ENCODE data around the gene NRIP3. TPM values are rescaled to one million over a fixed set of nuclear protein-coding genes. Genes with fewer than 3 reads are reported as not detected.

Gene NRIP3
- total RNA-seq, 1 experiment from 2014 or later = 22.8 TPM

DNA sequence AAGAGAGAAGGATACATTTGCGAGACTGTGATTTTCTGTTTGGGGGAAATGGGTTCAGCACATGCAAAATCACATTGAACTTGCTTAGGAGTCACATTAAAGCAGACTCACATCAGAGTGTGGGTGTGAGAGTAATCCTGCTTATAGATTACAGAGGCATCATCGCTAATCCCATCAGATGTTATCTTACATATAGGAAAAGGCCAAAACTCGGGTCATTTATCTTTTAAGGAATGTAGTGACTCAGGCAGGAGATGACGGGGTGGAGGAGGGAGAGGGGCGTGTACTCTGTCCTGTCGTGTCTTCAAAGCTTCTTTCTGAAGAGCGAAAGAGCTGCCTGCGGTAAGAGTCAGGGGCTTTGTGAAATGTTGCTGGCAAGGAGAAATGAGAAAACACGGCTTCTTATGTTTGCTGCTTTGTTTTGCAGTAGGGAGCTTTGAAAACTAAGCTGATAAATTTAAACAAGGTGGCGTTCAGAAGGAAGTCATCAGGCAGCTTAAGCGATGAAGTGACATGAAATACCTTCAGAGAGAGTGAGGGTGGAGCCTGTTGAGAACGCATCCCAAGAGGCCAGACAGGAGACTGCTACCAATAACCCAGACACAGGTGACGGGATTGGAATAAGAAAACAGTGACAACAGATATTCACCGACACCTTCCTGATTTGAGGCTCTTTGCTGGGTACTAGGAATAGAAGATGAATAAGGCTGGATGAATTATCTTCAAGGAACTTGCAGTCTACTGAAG is 68.9 kb downstream of the NRIP3 start:
- Histone ChIP-seq H3K4me1 (ENCODE audit: control insufficient read depth, insufficient read depth, low read length) (no peaks in the 10 kb centered on the region; the same call in 1 of the 2 replicates), H3K9me3 (ENCODE audit: control insufficient read depth, insufficient read depth, low read depth, low read length) (no peaks in the 10 kb centered on the region), H3K27me3 (ENCODE audit: control insufficient read depth, insufficient read depth, low read length) (no peaks in the 10 kb centered on the region), H3K27ac (ENCODE audit: low read length) (no peak overlapping the region), H3K36me3 (ENCODE audit: control insufficient read depth, insufficient read depth, low read length) (no peaks in the 10 kb centered on the region), H3K4me3 (ENCODE audit: low read depth in 2 of 2, low read length in 2 of 2) (no peak overlapping the region)
- DNase-seq (ENCODE audit: low read depth, low spot score) (no peak), ATAC-seq (no peak)
- no TSS peak for BruUV-seq (replicated peaks)
- POLR2A ChIA-PET = no interaction called here
- no peak for TF ChIP-seq POLR2AphosphoS5 (IDR thresholded peaks at IDR 0.05; ENCODE audit: low read depth, low read length)
- no peak for TF ChIP-seq SIN3A (IDR thresholded peaks at IDR 0.05; ENCODE audit: borderline replicate concordance, insufficient read depth, low read depth, low read length)
- TF ChIP-seq CTCF (IDR thresholded peaks at IDR 0.05) = no peak
- TF ChIP-seq, protein P1, sequence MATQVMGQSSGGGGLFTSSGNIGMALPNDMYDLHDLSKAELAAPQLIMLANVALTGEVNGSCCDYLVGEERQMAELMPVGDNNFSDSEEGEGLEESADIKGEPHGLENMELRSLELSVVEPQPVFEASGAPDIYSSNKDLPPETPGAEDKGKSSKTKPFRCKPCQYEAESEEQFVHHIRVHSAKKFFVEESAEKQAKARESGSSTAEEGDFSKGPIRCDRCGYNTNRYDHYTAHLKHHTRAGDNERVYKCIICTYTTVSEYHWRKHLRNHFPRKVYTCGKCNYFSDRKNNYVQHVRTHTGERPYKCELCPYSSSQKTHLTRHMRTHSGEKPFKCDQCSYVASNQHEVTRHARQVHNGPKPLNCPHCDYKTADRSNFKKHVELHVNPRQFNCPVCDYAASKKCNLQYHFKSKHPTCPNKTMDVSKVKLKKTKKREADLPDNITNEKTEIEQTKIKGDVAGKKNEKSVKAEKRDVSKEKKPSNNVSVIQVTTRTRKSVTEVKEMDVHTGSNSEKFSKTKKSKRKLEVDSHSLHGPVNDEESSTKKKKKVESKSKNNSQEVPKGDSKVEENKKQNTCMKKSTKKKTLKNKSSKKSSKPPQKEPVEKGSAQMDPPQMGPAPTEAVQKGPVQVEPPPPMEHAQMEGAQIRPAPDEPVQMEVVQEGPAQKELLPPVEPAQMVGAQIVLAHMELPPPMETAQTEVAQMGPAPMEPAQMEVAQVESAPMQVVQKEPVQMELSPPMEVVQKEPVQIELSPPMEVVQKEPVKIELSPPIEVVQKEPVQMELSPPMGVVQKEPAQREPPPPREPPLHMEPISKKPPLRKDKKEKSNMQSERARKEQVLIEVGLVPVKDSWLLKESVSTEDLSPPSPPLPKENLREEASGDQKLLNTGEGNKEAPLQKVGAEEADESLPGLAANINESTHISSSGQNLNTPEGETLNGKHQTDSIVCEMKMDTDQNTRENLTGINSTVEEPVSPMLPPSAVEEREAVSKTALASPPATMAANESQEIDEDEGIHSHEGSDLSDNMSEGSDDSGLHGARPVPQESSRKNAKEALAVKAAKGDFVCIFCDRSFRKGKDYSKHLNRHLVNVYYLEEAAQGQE (IDR thresholded peaks at IDR 0.05; ENCODE audit: insufficient read depth in 1 of 2, low read depth in 2 of 2, low read length in 1 of 2) = no peak
- intact Hi-C loops (cut with micrococcal nuclease; ENCODE audit: unreplicated experiment) (no loop called here), in situ Hi-C loops (cut with HindIII; ENCODE audit: low pct_unique_long_range_greater_than_20kb, low sequenced_read_pairs) (no loop called here)
- CTCF ChIA-PET = interaction anchor here (0.9 to 1.2 kb wide), 2 partner anchors 21 to 25 kb away, joined by 3 read pairs; no protein-coding TSS in a partner anchor

GRCh38 chr11:8933931-8934330 is 69.9 kb downstream of the NRIP3 start:
- TF ChIP-seq, protein P1 (IDR thresholded peaks at IDR 0.05; ENCODE audit: insufficient read depth in 1 of 2, low read depth in 2 of 2, low read length in 1 of 2) = no peak
- no peak for TF ChIP-seq SIN3A (IDR thresholded peaks at IDR 0.05; ENCODE audit: borderline replicate concordance, insufficient read depth, low read depth, low read length)
- TF ChIP-seq POLR2AphosphoS5 (IDR thresholded peaks at IDR 0.05; ENCODE audit: low read depth, low read length) = no peak
- TF ChIP-seq TCF7L2 (IDR thresholded peaks at IDR 0.05; ENCODE audit: low read depth, low read length) = no peak
- TF ChIP-seq CTCF (IDR thresholded peaks at IDR 0.05) = no peak
- in situ Hi-C loops (cut with HindIII; ENCODE audit: low pct_unique_long_range_greater_than_20kb, low sequenced_read_pairs) = no loop called here
- H3K27me3 ChIP-seq (ENCODE audit: control insufficient read depth, insufficient read depth, low read length) = no peaks in the 10 kb centered on the region
- intact Hi-C loops (cut with micrococcal nuclease; ENCODE audit: unreplicated experiment) = no loop called here
- H3K27ac ChIP-seq (ENCODE audit: low read length) = no peak overlapping the region
- no peak for ATAC-seq
- CTCF ChIA-PET = interaction anchor here (1.2 kb wide), 1 partner anchor 20 kb away, joined by 3 read pairs; no protein-coding TSS in a partner anchor
- no peak overlapping the region for H3K4me3 ChIP-seq (ENCODE audit: low read depth in 2 of 2, low read length in 2 of 2)
- no TSS peak for BruUV-seq (replicated peaks)
- H3K4me1 ChIP-seq (ENCODE audit: control insufficient read depth, insufficient read depth, low read length) = no peaks in the 10 kb centered on the region; the same call in 1 of the 2 replicates
- H3K36me3 ChIP-seq (ENCODE audit: control insufficient read depth, insufficient read depth, low read length) = no peaks in the 10 kb centered on the region
- H3K9me3 ChIP-seq (ENCODE audit: control insufficient read depth, insufficient read depth, low read depth, low read length) = no peaks in the 10 kb centered on the region
- no peak for DNase-seq (ENCODE audit: low read depth, low spot score)
- POLR2A ChIA-PET = no interaction called here

Data from Panc1 (cell line).